Esophagus muscularis mucosa (tissue), 4 donors: ENCODE results near the gene ZNF438.

Experiments
- CTCF ChIP-seq, 3 experiments: fragments of 200-600 bp in 2 of 3; fragments of 450-650 bp in 1 of 3; sonication (generic) in 2 of 3; IDR thresholded peaks; one replicate each; pipeline ENCODE4 v1.5.1; 2017 to 2019; ENCODE audit warnings: antibody characterized with exemption in 3 of 3, mild to moderate bottlenecking in 2 of 3, moderate library complexity in 1 of 3
- EP300 ChIP-seq: sonication (generic); formaldehyde crosslinking; IDR thresholded peaks from one replicate; pipeline ENCODE4 v1.6.1; 2017; ENCODE audit warnings: antibody characterized with exemption
- POLR2A ChIP-seq: fragments of 450-650 bp; IDR thresholded peaks from one replicate; pipeline ENCODE4 v1.6.1; 2017; ENCODE audit warnings: antibody characterized with exemption, moderate library complexity, mild to moderate bottlenecking, low read depth

GRCh38 chr10:30995081-30995770 is 36.4 kb downstream of the ZNF438 start:
- TF ChIP-seq CTCF (IDR thresholded peaks at IDR 0.05) (no peak), POLR2A (no peak), EP300 (no peak)
